ENCODE measurements around the gene ZFP42. TPM values are rescaled to one million over a fixed set of nuclear protein-coding genes. Genes with fewer than 3 reads are reported as not detected.

ZFP42 gene
- total RNA-seq, 1 donor from 2014 or later, result not detected

DNA sequence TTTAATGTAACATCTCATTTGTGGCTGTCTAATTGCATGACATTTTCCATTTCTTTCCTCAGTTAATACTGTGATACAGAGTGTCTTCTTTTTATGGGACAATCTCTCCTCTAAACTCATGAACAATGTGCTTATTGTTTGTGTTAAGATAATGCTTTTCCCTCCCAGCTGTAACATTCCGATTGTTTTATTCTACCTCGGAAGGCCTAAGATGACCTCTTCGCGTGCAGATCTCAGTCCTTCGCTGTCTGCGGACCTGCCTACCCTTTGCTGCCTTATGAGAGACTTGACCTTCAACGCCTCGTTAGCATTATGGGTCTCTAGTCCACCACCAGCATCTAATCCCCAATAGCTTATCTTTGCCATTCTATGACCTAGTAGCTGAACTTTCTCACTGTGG is 29.8 kb upstream of the ZFP42 start:
- Mint-ChIP-seq H3K9me3 (peaks cover 6% of the 10 kb centered on the region), H3K27me3 (no peaks in the 10 kb centered on the region), H3K27ac (no peak overlapping the region), H3K4me1 (no peaks in the 10 kb centered on the region), H3K36me3 (ENCODE audit: low read depth) (no peaks in the 10 kb centered on the region), H3K4me3 (no peak overlapping the region)
- CTCF ChIA-PET, result no interaction called here
- POLR2A ChIA-PET, result no interaction called here
- TF ChIP-seq, protein P1, sequence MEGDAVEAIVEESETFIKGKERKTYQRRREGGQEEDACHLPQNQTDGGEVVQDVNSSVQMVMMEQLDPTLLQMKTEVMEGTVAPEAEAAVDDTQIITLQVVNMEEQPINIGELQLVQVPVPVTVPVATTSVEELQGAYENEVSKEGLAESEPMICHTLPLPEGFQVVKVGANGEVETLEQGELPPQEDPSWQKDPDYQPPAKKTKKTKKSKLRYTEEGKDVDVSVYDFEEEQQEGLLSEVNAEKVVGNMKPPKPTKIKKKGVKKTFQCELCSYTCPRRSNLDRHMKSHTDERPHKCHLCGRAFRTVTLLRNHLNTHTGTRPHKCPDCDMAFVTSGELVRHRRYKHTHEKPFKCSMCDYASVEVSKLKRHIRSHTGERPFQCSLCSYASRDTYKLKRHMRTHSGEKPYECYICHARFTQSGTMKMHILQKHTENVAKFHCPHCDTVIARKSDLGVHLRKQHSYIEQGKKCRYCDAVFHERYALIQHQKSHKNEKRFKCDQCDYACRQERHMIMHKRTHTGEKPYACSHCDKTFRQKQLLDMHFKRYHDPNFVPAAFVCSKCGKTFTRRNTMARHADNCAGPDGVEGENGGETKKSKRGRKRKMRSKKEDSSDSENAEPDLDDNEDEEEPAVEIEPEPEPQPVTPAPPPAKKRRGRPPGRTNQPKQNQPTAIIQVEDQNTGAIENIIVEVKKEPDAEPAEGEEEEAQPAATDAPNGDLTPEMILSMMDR (IDR thresholded peaks at IDR 0.05), result no peak
- intact Hi-C loops (cut with micrococcal nuclease), result no loop called here
- DNase-seq (no peak), ATAC-seq (ENCODE audit: low read depth) (no peak)

DNA sequence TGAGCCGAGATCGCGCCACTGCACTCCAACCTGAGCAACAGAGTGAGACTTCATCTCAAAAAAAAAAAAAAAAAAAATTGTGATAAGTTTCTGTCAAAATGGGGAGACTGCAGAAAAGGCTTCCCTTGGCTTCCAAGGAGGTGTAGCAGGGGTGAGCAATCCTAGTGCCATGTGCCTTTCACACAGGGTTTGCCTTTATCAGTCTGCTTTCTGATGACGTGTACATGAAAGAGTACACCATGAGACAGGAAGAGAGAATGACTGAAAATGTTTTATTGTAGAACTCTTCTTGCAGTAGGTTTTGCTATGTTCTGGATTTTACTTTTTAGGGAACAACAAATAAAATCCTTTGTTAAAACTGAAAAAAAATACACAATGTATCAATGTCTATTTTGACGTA is 23.4 kb upstream of the ZFP42 start:
- TF ChIP-seq, protein P1 (IDR thresholded peaks at IDR 0.05), result no peak
- H3K27ac Mint-ChIP-seq, result no peak overlapping the region
- H3K4me1 Mint-ChIP-seq, result no peaks in the 10 kb centered on the region
- no peak overlapping the region for H3K4me3 Mint-ChIP-seq
- ChIA-PET CTCF (no interaction called here), POLR2A (no interaction called here)
- intact Hi-C loops (cut with micrococcal nuclease), result no loop called here
- ATAC-seq (ENCODE audit: low read depth), result no peak
- H3K27me3 Mint-ChIP-seq, result no peaks in the 10 kb centered on the region
- no peak for DNase-seq
- H3K9me3 Mint-ChIP-seq, result peaks cover 2% of the 10 kb centered on the region
- no peaks in the 10 kb centered on the region for H3K36me3 Mint-ChIP-seq (ENCODE audit: low read depth)

DNA sequence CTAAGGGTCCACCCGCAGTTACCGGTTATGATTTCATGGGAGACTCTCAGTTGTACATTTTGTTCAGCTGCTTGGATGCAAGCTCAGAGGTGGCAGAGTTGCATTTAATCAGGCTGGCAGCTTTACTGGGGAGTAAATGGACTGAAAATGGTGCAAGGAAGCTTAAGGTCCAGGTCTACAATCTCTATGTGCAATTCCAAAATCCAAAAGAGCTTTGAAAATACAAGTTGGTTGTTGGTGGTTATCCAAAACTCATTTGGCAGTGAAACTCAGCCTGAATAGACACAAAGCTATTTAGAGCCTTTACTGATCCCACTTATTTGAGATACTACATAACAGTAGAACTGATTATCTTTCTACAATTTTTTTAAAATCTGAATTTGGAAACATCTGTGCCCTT is 11.8 kb upstream of the ZFP42 start:
- H3K9me3 Mint-ChIP-seq, result peaks cover 14% of the 10 kb centered on the region
- no peaks in the 10 kb centered on the region for H3K27me3 Mint-ChIP-seq
- ChIA-PET POLR2A (no interaction called here), CTCF (no interaction called here)
- no peaks in the 10 kb centered on the region for H3K36me3 Mint-ChIP-seq (ENCODE audit: low read depth)
- H3K4me1 Mint-ChIP-seq, result no peaks in the 10 kb centered on the region
- no peak overlapping the region for H3K27ac Mint-ChIP-seq
- ATAC-seq (ENCODE audit: low read depth) (no peak), DNase-seq (no peak)
- TF ChIP-seq, protein P1 (IDR thresholded peaks at IDR 0.05), result no peak
- intact Hi-C loops (cut with micrococcal nuclease), result no loop called here
- no peak overlapping the region for H3K4me3 Mint-ChIP-seq

DNA sequence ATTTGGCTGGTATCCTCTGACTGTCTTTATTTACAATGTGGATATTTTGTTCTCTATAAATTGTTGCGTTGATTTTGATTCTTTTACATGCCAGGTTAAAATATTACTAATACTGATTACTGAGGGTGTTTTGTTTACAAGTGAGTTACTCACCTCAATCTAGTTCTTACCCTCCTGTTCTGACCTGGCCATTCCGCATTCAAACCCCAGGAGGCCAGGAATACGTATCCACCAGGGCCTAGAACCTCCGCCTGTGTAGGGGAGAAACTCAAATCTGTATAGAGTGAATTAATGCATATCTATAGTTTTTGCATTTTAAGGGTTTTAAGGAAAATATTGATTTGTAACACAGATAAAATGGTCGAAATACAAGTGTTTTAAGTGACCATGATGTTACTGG is 2.6 kb upstream of the ZFP42 start:
- POLR2A ChIA-PET, result no interaction called here

DNA sequence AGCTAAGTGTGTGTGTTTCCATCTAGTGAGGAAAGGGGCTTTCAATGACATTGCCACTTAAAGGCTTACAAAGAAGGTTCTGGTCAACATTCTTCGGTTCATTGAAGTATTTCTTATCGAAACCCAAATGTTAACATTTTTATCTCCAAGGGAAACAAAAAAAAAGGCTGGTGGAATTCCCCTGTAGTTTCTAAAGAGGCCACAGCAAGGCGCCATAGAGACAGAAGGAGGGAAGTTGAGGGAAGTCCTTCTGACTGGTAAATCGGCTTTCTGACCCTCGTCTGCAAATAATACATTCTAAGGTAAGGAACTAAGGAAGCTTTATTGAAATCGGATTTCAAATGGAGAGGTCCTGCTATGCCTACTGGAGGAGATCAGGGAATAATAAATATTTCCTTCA is 1.7 kb upstream of the ZFP42 start:
- intact Hi-C loops (cut with micrococcal nuclease), result no loop called here
- peaks cover 2% of the 10 kb centered on the region for H3K27me3 Mint-ChIP-seq
- H3K4me1 Mint-ChIP-seq, result no peaks in the 10 kb centered on the region

More for the DNA sequence above, 2.6 kb upstream of the ZFP42 start:
- no peak for DNase-seq
- no peak for ATAC-seq (ENCODE audit: low read depth)
- H3K27ac Mint-ChIP-seq, result no peak overlapping the region
- H3K4me3 Mint-ChIP-seq, result no peak overlapping the region
- H3K4me1 Mint-ChIP-seq, result no peaks in the 10 kb centered on the region
- TF ChIP-seq, protein P1 (IDR thresholded peaks at IDR 0.05), result no peak
- CTCF ChIA-PET, result no interaction called here
- intact Hi-C loops (cut with micrococcal nuclease), result no loop called here
- H3K27me3 Mint-ChIP-seq, result peaks cover 2% of the 10 kb centered on the region
- no peaks in the 10 kb centered on the region for H3K36me3 Mint-ChIP-seq (ENCODE audit: low read depth)
- H3K9me3 Mint-ChIP-seq, result peaks cover 20% of the 10 kb centered on the region

More for the DNA sequence above, 1.7 kb upstream of the ZFP42 start:
- Mint-ChIP-seq H3K27ac (no peak overlapping the region), H3K4me3 (no peak overlapping the region), H3K36me3 (ENCODE audit: low read depth) (no peaks in the 10 kb centered on the region), H3K9me3 (peaks cover 20% of the 10 kb centered on the region)
- TF ChIP-seq, protein P1 (IDR thresholded peaks at IDR 0.05), result no peak
- ChIA-PET POLR2A (no interaction called here), CTCF (no interaction called here)
- ATAC-seq (ENCODE audit: low read depth) (no peak), DNase-seq (no peak)

Measured in activated B cell treated with CpG ODN at 0.5 μM for 24 hours (primary cell).